ENCODE data around the gene RHBDD1. TPM values are rescaled to one million over a fixed set of nuclear protein-coding genes. Genes with fewer than 3 reads are reported as not detected.

RHBDD1 gene
- total RNA-seq, 2 experiments from 2014 or later = 43.8 to 47.1 TPM

- H3K4me1 Mint-ChIP-seq (ENCODE audit: low read depth) = peaks cover 93% of the 10 kb centered on the region
Measured at GRCh38 chr2:226837787-226838603, 2.1 kb downstream of the RHBDD1 start.

GRCh38 chr2:226838722-226839121 lies 2.9 kb downstream of the RHBDD1 start:
- peak overlapping the region; percentile 96 to 99 for H3K27ac ChIP-seq (ENCODE audit: low read depth in 1 of 2, low read length in 2 of 2)
- peaks cover 46% of the 10 kb centered on the region for H3K4me1 ChIP-seq (ENCODE audit: insufficient read depth, low read length)
- Mint-ChIP-seq H3K4me1 (ENCODE audit: low read depth) (peaks cover 94% of the 10 kb centered on the region), H3K27ac (peak overlapping the region; percentile 100), H3K36me3 (ENCODE audit: low read depth) (peaks cover 21% of the 10 kb centered on the region), H3K27me3 (no peaks in the 10 kb centered on the region), H3K4me3 (peak overlapping the region; percentile 65), H3K9me3 (no peaks in the 10 kb centered on the region)
- no peaks in the 10 kb centered on the region for H3K9me3 ChIP-seq (ENCODE audit: control insufficient read depth in 1 of 2, insufficient read depth in 1 of 2, low read length in 2 of 2)
- intact Hi-C loops (cut with DNase I, micrococcal nuclease) = loop anchor here (5.0 to 10.0 kb wide), 3 partner anchors 134 to 636 kb away; partner anchors contain the start of genes MFF (in 2 of the 2) and AGFG1 (in 1 of the 2)
- ChIA-PET CTCF (interaction anchor here (3.4 kb wide), 1 partner anchor 36 kb away, joined by 10 read pairs; no protein-coding TSS in a partner anchor), POLR2A (interaction anchor here (1.0 kb wide), 1 partner anchor 38 kb away, joined by 3 read pairs; no protein-coding TSS in a partner anchor)
- H3K27me3 ChIP-seq (ENCODE audit: control insufficient read depth in 1 of 2, insufficient read depth in 2 of 2, low read length in 2 of 2) = no peaks in the 10 kb centered on the region
- DNase-seq (peak in 1 of 14 experiments; percentile 15), ATAC-seq (ENCODE audit: poor library complexity) (no peak)
- no peak overlapping the region for H3K4me3 ChIP-seq (ENCODE audit: low read length)
- no peaks in the 10 kb centered on the region for H3K36me3 ChIP-seq (ENCODE audit: insufficient read depth, low read length)
- no peak for TF ChIP-seq CTCF (IDR thresholded peaks at IDR 0.05)

More at GRCh38 chr2:226837787-226838603, 2.1 kb downstream of the RHBDD1 start:
- Histone ChIP-seq H3K27ac (ENCODE audit: low read depth in 1 of 2, low read length in 2 of 2) (peak overlapping the region; percentile 96 to 99), H3K36me3 (ENCODE audit: insufficient read depth, low read length) (no peaks in the 10 kb centered on the region), H3K4me1 (ENCODE audit: insufficient read depth, low read length) (peaks cover 46% of the 10 kb centered on the region), H3K27me3 (ENCODE audit: control insufficient read depth in 1 of 2, insufficient read depth in 2 of 2, low read length in 2 of 2) (no peaks in the 10 kb centered on the region), H3K4me3 (ENCODE audit: low read length) (no peak overlapping the region), H3K9me3 (ENCODE audit: control insufficient read depth in 1 of 2, insufficient read depth in 1 of 2, low read length in 2 of 2) (no peaks in the 10 kb centered on the region)
- Mint-ChIP-seq H3K27me3 (no peaks in the 10 kb centered on the region), H3K9me3 (no peaks in the 10 kb centered on the region), H3K4me3 (peak overlapping the region; percentile 98), H3K27ac (peak overlapping the region; percentile 100), H3K36me3 (ENCODE audit: low read depth) (peaks cover 21% of the 10 kb centered on the region)
- CTCF ChIA-PET = interaction anchor here (0.9 to 3.4 kb wide), 2 partner anchors 9 to 35 kb away, joined by 4 to 10 read pairs; no protein-coding TSS in a partner anchor
- TF ChIP-seq CTCF (IDR thresholded peaks at IDR 0.05) = no peak
- DNase-seq (peak in 3 of 14 experiments; percentile 15 to 59 (median 50)), ATAC-seq (ENCODE audit: poor library complexity) (no peak)
- POLR2A ChIA-PET = interaction anchor here (1.0 to 3.1 kb wide), 2 partner anchors 38 to 39 kb away, joined by 3 to 38 read pairs; partner anchors contain the start of gene IRS1
- intact Hi-C loops (cut with DNase I, micrococcal nuclease) = loop anchor here (2.0 to 10.0 kb wide), 4 partner anchors 37 to 637 kb away; partner anchors contain the start of genes MFF (in 2 of the 2) and AGFG1 (in 1 of the 2)

- no peaks in the 10 kb centered on the region for H3K9me3 Mint-ChIP-seq
- H3K4me1 Mint-ChIP-seq (ENCODE audit: low read depth) = peaks cover 94% of the 10 kb centered on the region
- peak overlapping the region; percentile 96 to 99 for H3K27ac ChIP-seq (ENCODE audit: low read depth in 1 of 2, low read length in 2 of 2)
- H3K27me3 ChIP-seq (ENCODE audit: control insufficient read depth in 1 of 2, insufficient read depth in 2 of 2, low read length in 2 of 2) = no peaks in the 10 kb centered on the region
- no peak for TF ChIP-seq CTCF (IDR thresholded peaks at IDR 0.05)
- CTCF ChIA-PET = interaction anchor here (3.4 kb wide), 1 partner anchor 37 kb away, joined by 10 read pairs; no protein-coding TSS in a partner anchor
- H3K36me3 Mint-ChIP-seq (ENCODE audit: low read depth) = peaks cover 21% of the 10 kb centered on the region
- H3K27me3 Mint-ChIP-seq = no peaks in the 10 kb centered on the region
- intact Hi-C loops (cut with DNase I, micrococcal nuclease) = loop anchor here (5.0 to 10.0 kb wide), 3 partner anchors 133 to 636 kb away; partner anchors contain the start of genes MFF (in 2 of the 2) and AGFG1 (in 1 of the 2)
- POLR2A ChIA-PET = no interaction called here
- H3K4me1 ChIP-seq (ENCODE audit: insufficient read depth, low read length) = peaks cover 46% of the 10 kb centered on the region
- peak overlapping the region; percentile 19 for H3K4me3 ChIP-seq (ENCODE audit: low read length)
- peak overlapping the region; percentile 65 for H3K4me3 Mint-ChIP-seq
- H3K36me3 ChIP-seq (ENCODE audit: insufficient read depth, low read length) = no peaks in the 10 kb centered on the region
- no peaks in the 10 kb centered on the region for H3K9me3 ChIP-seq (ENCODE audit: control insufficient read depth in 1 of 2, insufficient read depth in 1 of 2, low read length in 2 of 2)
- DNase-seq (peak in 3 of 14 experiments; percentile 39 to 59 (median 53)), ATAC-seq (ENCODE audit: poor library complexity) (no peak)
- peak overlapping the region; percentile 100 for H3K27ac Mint-ChIP-seq
Measured at GRCh38 chr2:226839161-226839560, 3.3 kb downstream of the RHBDD1 start.

Measured in CD4-positive, alpha-beta T cell (primary cell).